ENCODE measurements around the gene ELOVL3. TPM values are rescaled to one million over a fixed set of nuclear protein-coding genes. Genes with fewer than 3 reads are reported as not detected.

Gene ELOVL3
- total RNA-seq, 1 experiment from 2014 or later: 0.17 TPM

- peaks cover 39% of the 10 kb centered on the region for H3K27me3 Mint-ChIP-seq (ENCODE audit: low read depth)
- POLR2A ChIA-PET: interaction anchor here (0.6 to 1.1 kb wide), 4 partner anchors 14 to 1098 kb away, joined by 3 to 8 read pairs (median 6); no protein-coding TSS in a partner anchor
- H3K9me3 Mint-ChIP-seq: no peaks in the 10 kb centered on the region
- no peak for DNase-seq (ENCODE audit: low spot score)
- H3K4me1 Mint-ChIP-seq: peaks cover 34% of the 10 kb centered on the region
- TF ChIP-seq FOXP1 (CRISPR knock-in tag; IDR thresholded peaks at IDR 0.05; ENCODE audit: borderline replicate concordance) (no peak), NR2C2 (CRISPR knock-in tag; IDR thresholded peaks at IDR 0.05) (no peak), ARID4B (CRISPR knock-in tag; IDR thresholded peaks at IDR 0.05; ENCODE audit: borderline replicate concordance) (0 out of 2 replicates have a peak, but pooled peaks have one; percentile 18), ETV6 (CRISPR knock-in tag; IDR thresholded peaks at IDR 0.05) (no peak), CTCF (IDR thresholded peaks at IDR 0.05) (no peak), FOXJ3 (CRISPR knock-in tag; IDR thresholded peaks at IDR 0.05; ENCODE audit: borderline replicate concordance) (no peak), HMGA2 (CRISPR knock-in tag; IDR thresholded peaks at IDR 0.05) (no peak), ZNF138 (CRISPR knock-in tag; conservative IDR thresholded peaks at IDR 0.05) (no peak)
- CTCF ChIA-PET: interaction anchor here (0.9 to 3.2 kb wide), 13 partner anchors 14 to 405 kb away, joined by 3 to 32 read pairs (median 6); partner anchors contain the start of gene NFKB2
- H3K36me3 Mint-ChIP-seq: no peaks in the 10 kb centered on the region
- H3K27ac Mint-ChIP-seq: peak overlapping the region; percentile 96
- no peak for ATAC-seq
- H3K4me3 Mint-ChIP-seq: peak overlapping the region; percentile 100
These were observed 19.8 kb downstream of the ELOVL3 start for GRCh38 chr10:102245932-102246251.

GRCh38 chr10:102246261-102246660, 20.2 kb downstream of the ELOVL3 start:
- H3K27ac Mint-ChIP-seq: peak overlapping the region; percentile 60; the same call in 1 of the 2 replicates
- no peak for DNase-seq (ENCODE audit: low spot score)
- POLR2A ChIA-PET: no interaction called here
- no peaks in the 10 kb centered on the region for H3K36me3 Mint-ChIP-seq
- H3K4me1 Mint-ChIP-seq: peaks cover 32% of the 10 kb centered on the region
- CTCF ChIA-PET: interaction anchor here (1.4 to 3.2 kb wide), 3 partner anchors 16 to 101 kb away, joined by 10 to 32 read pairs (median 14); no protein-coding TSS in a partner anchor
- no peaks in the 10 kb centered on the region for H3K9me3 Mint-ChIP-seq
- ATAC-seq: no peak
- no peak for TF ChIP-seq NFE2L1 (CRISPR knock-in tag; IDR thresholded peaks at IDR 0.05)
- no peak for TF ChIP-seq MLX (CRISPR knock-in tag; IDR thresholded peaks at IDR 0.05)
- no peak for TF ChIP-seq PRRX2 (CRISPR knock-in tag; IDR thresholded peaks at IDR 0.05)
- no peak for TF ChIP-seq FOXK1 (CRISPR knock-in tag; IDR thresholded peaks at IDR 0.05)
- no peak for TF ChIP-seq ZSCAN18 (CRISPR knock-in tag; IDR thresholded peaks at IDR 0.05)
- no peak for TF ChIP-seq ZNF138 (CRISPR knock-in tag; conservative IDR thresholded peaks at IDR 0.05)
- peaks cover 35% of the 10 kb centered on the region for H3K27me3 Mint-ChIP-seq (ENCODE audit: low read depth)
- peak overlapping the region; percentile 100 for H3K4me3 Mint-ChIP-seq

- peak overlapping the region; percentile 100; the same call in 1 of the 2 replicates for H3K4me3 Mint-ChIP-seq
- no peak for TF ChIP-seq SMAD3 (CRISPR knock-in tag; IDR thresholded peaks at IDR 0.05; ENCODE audit: borderline replicate concordance)
- TF ChIP-seq ZMAT4 (CRISPR knock-in tag; IDR thresholded peaks at IDR 0.05): no peak
- TF ChIP-seq STAT6 (CRISPR knock-in tag; conservative IDR thresholded peaks at IDR 0.05; ENCODE audit: low read depth): no peak
- no peak for TF ChIP-seq MAX (CRISPR knock-in tag; IDR thresholded peaks at IDR 0.05)
- no peak for TF ChIP-seq TEAD4 (CRISPR knock-in tag; IDR thresholded peaks at IDR 0.05)
- TF ChIP-seq ZNF396 (CRISPR knock-in tag; IDR thresholded peaks at IDR 0.05; ENCODE audit: borderline replicate concordance): no peak
These were observed 21.6 kb downstream of the ELOVL3 start for GRCh38 chr10:102247734-102248133.

More at GRCh38 chr10:102247734-102248133, 21.6 kb downstream of the ELOVL3 start:
- H3K9me3 Mint-ChIP-seq: no peaks in the 10 kb centered on the region
- DNase-seq (ENCODE audit: low spot score) (no peak), ATAC-seq (no peak)
- ChIA-PET POLR2A (no interaction called here), CTCF (interaction anchor here (0.8 to 1.7 kb wide), 4 partner anchors 16 to 104 kb away, joined by 3 to 9 read pairs (median 6); no protein-coding TSS in a partner anchor)
- peaks cover 28% of the 10 kb centered on the region for H3K4me1 Mint-ChIP-seq
- peak overlapping the region; percentile 6; the same call in 1 of the 2 replicates for H3K27ac Mint-ChIP-seq
- no peaks in the 10 kb centered on the region for H3K36me3 Mint-ChIP-seq
- peaks cover 20% of the 10 kb centered on the region for H3K27me3 Mint-ChIP-seq (ENCODE audit: low read depth)
